ENCODE data around the gene DCAF11. TPM values are rescaled to one million over a fixed set of nuclear protein-coding genes. Genes with fewer than 3 reads are reported as not detected.

The DCAF11 gene
- total and polyA plus RNA-seq, 2 of the 13 experiments (the other 11 are each of a cell fraction or from before 2014, with no cell fraction given): 150 to 257 TPM

DNA sequence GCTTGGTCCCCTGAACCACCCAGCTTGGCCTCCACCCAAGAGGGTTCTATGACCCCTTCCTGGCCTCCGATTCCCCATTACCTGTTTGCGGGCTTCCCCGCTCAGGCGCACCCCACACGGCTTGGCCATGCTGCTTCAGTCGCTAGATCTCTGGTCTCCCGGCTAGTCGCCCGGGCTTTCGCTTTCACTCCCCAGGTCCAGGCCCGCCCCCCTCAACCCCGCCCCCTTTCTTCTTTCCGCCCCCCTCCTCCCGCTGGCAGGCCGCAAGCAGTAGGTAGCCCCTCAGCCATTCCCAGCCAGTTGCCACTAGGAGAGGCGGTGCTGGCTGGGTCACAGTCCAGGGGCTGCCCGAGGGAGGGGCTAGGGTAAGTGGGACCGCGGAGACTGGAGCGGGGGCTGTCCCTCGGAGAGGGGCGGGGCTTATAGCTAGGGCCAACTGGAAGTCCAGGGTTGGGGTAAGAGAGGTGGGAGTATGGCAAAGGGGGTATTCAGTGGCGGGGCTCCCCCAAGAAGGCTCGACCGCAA is 31.9 kb downstream of the DCAF11 start, which contains the start of gene PSME2 (continued):
- TF ChIP-seq, protein P1, sequence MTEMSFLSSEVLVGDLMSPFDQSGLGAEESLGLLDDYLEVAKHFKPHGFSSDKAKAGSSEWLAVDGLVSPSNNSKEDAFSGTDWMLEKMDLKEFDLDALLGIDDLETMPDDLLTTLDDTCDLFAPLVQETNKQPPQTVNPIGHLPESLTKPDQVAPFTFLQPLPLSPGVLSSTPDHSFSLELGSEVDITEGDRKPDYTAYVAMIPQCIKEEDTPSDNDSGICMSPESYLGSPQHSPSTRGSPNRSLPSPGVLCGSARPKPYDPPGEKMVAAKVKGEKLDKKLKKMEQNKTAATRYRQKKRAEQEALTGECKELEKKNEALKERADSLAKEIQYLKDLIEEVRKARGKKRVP (CRISPR knock-in tag; IDR thresholded peaks at IDR 0.05): no peak
- TF ChIP-seq, protein P2, sequence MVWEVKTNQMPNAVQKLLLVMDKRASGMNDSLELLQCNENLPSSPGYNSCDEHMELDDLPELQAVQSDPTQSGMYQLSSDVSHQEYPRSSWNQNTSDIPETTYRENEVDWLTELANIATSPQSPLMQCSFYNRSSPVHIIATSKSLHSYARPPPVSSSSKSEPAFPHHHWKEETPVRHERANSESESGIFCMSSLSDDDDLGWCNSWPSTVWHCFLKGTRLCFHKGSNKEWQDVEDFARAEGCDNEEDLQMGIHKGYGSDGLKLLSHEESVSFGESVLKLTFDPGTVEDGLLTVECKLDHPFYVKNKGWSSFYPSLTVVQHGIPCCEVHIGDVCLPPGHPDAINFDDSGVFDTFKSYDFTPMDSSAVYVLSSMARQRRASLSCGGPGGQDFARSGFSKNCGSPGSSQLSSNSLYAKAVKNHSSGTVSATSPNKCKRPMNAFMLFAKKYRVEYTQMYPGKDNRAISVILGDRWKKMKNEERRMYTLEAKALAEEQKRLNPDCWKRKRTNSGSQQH (CRISPR knock-in tag; IDR thresholded peaks at IDR 0.05; ENCODE audit: low read depth): peak; percentile 45; the same call in 1 of the 2 replicates
- TF ChIP-seq ZNF143 (CRISPR knock-in tag; IDR thresholded peaks at IDR 0.05): no peak
- TF ChIP-seq HNF1A (IDR thresholded peaks at IDR 0.05; ENCODE audit: low read depth): 0 out of 2 replicates have a peak, but pooled peaks have one; percentile 5
- TF ChIP-seq HNF1A (CRISPR knock-in tag; IDR thresholded peaks at IDR 0.05; ENCODE audit: borderline replicate concordance): peak; percentile 60; the same call in 1 of the 2 replicates
- no peak for TF ChIP-seq NFE2 (CRISPR knock-in tag; IDR thresholded peaks at IDR 0.05)
- peak; percentile 11; the same call in 1 of the 2 replicates for TF ChIP-seq MIXL1 (CRISPR knock-in tag; IDR thresholded peaks at IDR 0.05)
- TF ChIP-seq ARID3A (IDR thresholded peaks at IDR 0.05; ENCODE audit: low read depth, low read length): peak; percentile 44; the same call in 1 of the 2 replicates
- TF ChIP-seq ATF1 (CRISPR knock-in tag; IDR thresholded peaks at IDR 0.05): no peak
- TF ChIP-seq ZFP36L1 (CRISPR knock-in tag; IDR thresholded peaks at IDR 0.05): no peak; the same call in 1 of the 2 replicates
- no peak for TF ChIP-seq PHB2 (IDR thresholded peaks at IDR 0.05; ENCODE audit: partially characterized antibody)
- TF ChIP-seq SATB2 (CRISPR knock-in tag; IDR thresholded peaks at IDR 0.05): no peak
- TF ChIP-seq MTF1 (CRISPR knock-in tag; IDR thresholded peaks at IDR 0.05): no peak
- TF ChIP-seq ZNF317 (CRISPR knock-in tag; IDR thresholded peaks at IDR 0.05): no peak; the same call in 1 of the 2 replicates
- peak; percentile 86; the same call in 1 of the 2 replicates for TF ChIP-seq ZNF776 (CRISPR knock-in tag; IDR thresholded peaks at IDR 0.05)
- TF ChIP-seq ZNF761 (CRISPR knock-in tag; conservative IDR thresholded peaks at IDR 0.05): no peak
- no peak for TF ChIP-seq ZNF484 (CRISPR knock-in tag; IDR thresholded peaks at IDR 0.05; ENCODE audit: borderline replicate concordance, low read depth)
- TF ChIP-seq ZNF703 (CRISPR knock-in tag; IDR thresholded peaks at IDR 0.05; ENCODE audit: borderline replicate concordance): no peak
- TF ChIP-seq ZHX1 (CRISPR knock-in tag; IDR thresholded peaks at IDR 0.05; ENCODE audit: low read depth): no peak; the same call in 1 of the 2 replicates
